ENCODE results near the gene OR6C6.

DNA sequence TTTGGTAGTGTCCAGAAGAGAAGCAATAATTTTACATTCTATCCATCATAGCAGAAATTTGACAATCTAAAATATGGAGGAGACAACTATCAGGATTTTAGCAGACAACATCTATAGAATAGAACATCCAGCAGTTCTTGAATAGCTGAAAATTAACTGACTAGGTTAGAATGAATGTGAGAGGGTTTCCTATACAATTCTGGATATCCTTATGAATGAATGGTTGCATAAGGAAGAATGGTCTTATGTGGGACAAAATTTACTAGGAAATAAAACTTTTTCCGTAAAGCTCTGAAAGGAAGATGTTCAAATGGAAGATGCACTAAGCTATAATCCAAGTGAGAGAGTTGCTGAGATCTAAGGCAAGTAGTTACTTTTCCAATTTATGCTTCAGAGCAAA lies 34.1 kb upstream of the OR6C6 start, which contains the start of gene OR6C3:
- TF ChIP-seq, protein P1, sequence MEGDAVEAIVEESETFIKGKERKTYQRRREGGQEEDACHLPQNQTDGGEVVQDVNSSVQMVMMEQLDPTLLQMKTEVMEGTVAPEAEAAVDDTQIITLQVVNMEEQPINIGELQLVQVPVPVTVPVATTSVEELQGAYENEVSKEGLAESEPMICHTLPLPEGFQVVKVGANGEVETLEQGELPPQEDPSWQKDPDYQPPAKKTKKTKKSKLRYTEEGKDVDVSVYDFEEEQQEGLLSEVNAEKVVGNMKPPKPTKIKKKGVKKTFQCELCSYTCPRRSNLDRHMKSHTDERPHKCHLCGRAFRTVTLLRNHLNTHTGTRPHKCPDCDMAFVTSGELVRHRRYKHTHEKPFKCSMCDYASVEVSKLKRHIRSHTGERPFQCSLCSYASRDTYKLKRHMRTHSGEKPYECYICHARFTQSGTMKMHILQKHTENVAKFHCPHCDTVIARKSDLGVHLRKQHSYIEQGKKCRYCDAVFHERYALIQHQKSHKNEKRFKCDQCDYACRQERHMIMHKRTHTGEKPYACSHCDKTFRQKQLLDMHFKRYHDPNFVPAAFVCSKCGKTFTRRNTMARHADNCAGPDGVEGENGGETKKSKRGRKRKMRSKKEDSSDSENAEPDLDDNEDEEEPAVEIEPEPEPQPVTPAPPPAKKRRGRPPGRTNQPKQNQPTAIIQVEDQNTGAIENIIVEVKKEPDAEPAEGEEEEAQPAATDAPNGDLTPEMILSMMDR (IDR thresholded peaks at IDR 0.05): no peak
- no peak for TF ChIP-seq POLR2A (IDR thresholded peaks at IDR 0.05)
- TF ChIP-seq EP300 (IDR thresholded peaks at IDR 0.05): no peak
- no peak for TF ChIP-seq POLR2AphosphoS5 (IDR thresholded peaks at IDR 0.05)

Measured in gastroesophageal sphincter (tissue), 3 donors.